HG03565 (cell line): Measurements from ENCODE around the gene SERF2.
"Not testable (repeated sequence)": the region's sequence is repeated elsewhere in the genome, so short reads cannot be mapped to it uniquely, and the experiment has no call there.

Experiments
- ATAC-seq: cut with Tn5 transposase; IDR thresholded peaks from one replicate; pipeline ENCODE4 v1.9.1; 2021; ENCODE audit warnings: mild to moderate bottlenecking, moderate library complexity; ENCODE audit not compliant: unreplicated experiment

Gene SERF2

DNA sequence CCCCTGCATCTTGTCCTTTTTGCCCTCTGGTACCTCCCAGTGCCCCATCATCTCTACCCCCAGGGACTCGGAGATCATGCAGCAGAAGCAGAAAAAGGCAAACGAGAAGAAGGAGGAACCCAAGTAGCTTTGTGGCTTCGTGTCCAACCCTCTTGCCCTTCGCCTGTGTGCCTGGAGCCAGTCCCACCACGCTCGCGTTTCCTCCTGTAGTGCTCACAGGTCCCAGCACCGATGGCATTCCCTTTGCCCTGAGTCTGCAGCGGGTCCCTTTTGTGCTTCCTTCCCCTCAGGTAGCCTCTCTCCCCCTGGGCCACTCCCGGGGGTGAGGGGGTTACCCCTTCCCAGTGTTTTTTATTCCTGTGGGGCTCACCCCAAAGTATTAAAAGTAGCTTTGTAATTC lies 1.5 kb downstream of the SERF2 start:
- ATAC-seq, result no peak

DNA sequence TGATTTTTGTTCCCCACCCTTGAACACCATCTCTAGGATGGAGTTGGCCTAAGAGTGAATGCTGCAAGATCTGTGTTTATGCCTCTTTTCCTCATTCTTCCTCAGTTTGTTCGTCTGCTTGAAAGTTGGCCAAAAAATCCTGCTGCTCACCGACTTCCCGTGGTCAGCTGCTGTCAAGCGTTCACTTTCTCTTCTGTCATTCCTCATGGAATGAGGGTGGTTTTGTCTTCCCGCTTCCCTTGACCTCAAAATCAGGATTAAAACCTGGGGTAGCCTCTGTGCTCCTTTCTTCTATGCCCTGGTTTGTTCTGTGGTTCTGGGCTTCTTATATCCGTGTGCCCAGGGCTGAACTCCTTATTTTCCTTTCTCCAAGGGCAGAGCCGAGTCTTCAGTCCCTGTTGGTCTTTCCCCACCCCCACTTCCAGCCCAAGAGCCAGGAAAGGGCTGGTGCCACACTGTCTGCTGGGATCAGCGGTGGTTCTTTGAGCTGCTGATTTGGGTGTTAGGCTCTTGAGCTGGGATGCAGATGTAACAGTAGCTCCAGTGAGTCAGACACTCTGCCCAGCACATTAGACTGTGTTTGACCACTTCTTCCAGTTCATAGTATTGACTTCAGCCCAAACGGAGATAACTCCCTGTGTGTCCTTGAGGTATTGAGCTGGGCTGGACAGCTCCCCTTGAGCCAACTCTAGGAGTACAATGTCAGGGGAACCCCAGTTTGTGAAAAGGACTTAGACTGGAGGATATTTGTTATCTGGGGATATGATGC lies 2.3 kb downstream of the SERF2 start:
- ATAC-seq, result no peak

DNA sequence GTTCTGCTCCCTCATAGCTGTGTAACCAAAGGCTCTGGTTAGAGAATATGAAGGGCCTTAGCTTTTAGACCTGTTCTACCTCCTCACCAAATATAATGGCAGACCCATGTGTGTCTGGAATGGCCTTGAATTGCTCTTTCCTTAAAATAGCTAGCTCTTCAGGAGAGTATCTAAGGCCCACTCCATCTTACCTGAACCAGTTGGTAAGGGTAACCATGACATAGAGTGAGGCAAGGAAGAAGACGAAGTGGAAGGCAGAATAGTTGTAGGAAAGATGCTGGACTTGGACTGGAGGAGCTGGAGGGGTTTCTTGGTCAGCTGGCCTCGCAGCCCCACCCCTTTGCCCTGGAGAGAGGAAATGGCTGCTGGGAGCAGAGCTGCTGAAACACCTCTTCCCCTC lies 3.1 kb downstream of the SERF2 start:
- no peak for ATAC-seq

DNA sequence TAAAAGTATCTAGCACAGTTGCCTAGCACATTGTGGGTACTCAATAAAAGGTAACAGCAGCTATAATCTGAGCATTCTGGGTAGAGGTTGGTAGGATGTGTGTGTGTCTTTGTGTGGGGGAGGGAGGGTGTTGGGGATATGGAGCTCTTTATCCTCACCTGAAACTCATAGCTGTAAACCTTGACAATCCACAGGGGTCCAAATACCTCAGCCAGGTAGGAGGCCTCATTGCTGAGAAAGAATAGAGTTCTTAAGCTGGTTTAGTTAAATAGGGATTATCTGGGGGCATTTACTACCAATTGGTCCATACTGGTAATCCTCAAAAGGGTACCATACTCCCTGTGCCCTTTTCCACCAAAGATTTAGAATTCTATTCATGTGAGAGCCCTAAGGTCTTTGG lies 3.9 kb downstream of the SERF2 start:
- ATAC-seq, result no peak

DNA sequence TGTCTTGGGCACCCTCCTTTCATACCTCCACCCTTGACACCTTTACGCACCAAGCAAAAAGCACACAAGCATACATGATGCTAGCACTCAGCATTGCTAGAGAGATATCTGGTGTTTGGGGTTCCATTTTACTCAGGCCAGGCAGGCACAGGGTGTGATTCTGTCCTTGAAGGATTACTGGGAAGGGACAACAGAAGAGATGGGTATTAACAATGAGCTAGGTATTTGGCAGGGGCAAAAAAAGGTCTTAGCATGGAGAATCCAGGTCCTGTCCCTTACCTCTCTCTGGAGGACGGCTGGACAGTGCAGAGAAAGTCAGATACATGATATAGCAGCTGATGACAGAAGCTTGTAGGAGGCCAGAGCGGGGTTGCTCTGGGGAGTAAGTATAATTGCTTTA lies 4.4 kb downstream of the SERF2 start:
- ATAC-seq, result no peak

DNA sequence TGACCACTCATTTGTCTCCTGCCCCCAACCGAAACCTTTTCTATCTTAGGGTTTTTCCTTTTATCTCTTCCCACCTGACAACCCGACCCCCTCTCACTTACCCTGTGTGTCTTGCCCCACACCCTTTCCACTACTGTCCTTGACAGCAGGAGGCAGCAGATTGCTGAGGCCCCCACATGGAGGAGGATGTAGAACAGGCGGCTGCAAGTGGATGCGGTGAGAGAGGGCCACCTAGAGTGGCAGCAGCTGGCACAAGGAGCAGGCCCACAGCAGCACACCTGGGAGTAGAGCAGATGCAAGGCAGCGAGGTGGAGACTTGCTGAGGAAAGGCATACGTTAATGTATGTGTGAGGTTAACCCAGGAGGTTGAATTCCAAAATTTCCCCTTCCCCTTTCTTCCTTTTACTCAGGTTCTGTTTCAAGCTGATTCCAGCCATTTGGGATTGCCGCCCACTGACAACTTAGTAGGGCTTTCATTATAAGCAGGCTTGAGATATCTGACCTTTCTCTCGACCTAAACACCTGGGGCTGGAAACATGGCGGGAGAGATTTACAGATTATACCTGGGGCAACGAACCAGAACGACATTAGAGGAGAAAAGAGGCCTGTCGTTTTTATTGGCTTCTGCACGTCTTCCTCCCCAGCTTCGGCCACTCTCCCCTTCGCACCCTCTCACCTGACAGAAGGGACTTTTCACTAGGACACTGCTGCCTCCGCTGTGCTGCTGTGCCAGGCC lies 7.3 kb downstream of the SERF2 start:
- ATAC-seq, result no peak

DNA sequence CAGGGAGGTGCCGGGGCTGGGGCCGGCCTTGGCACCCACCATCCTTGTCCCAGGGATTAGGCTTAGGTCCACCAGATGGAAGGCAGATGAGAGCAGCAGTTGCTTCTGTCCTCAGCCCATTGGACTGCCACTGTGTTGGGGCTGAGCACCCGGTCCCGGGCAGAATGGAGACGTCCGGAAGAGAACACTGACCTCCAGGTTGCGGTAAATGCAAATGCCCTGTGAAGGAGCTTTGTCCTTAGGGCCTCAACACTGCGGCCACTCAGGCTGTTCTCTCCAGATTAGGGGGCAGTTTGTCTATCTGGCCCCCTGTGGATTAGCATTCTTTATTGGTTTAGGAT lies 7.8 kb downstream of the SERF2 start, which contains the start of gene SERINC4:
SERINC4 (minus strand) TSS at position 276 of the 341 bp plus-strand sequence; CDS start at position 42, 234 bp downstream.
- no peak for ATAC-seq

DNA sequence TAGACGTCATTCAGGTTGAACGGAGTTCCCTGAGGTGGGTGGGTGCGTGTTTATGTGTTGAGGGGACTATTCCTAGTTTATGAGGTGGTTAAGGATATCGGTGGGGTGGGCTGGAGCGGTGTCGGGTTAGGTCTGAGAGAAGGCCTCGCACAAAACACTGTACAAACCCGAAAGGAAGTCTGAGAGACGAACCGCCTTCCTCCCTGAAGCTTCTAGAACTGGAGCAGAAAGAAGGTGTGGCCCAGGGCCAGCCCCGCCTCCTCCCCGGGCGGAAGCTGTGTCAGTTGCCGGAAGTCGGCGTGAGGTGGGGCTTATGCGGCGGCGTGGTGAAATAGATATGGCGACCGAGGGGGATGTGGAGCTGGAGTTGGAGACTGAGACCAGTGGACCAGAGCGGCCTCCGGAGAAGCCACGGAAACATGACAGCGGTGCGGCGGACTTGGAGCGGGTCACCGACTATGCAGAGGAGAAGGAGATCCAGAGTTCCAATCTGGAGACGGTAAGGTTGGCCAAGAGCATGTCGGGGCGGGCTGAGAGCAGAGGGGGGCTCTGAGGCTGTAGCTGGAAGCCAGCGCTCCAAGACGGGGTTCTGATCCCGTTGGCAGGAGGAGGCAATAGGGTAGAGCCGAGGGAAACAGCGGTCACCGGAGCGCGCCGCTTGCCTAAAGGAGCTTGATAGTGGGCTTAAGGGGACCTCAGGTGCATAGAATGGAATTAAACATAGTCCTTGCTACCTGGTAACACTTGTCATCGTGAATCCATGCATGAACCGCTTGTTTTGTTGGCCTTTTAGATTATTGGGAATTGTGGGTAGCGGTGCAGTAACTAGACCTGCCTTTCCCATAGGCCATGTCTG lies 8.4 kb downstream of the SERF2 start, which contains the start of gene HYPK:
HYPK (plus strand) TSS at position 314 of the 856 bp plus-strand sequence; CDS start at position 338, 24 bp downstream.
- ATAC-seq, result peak; percentile 66

DNA sequence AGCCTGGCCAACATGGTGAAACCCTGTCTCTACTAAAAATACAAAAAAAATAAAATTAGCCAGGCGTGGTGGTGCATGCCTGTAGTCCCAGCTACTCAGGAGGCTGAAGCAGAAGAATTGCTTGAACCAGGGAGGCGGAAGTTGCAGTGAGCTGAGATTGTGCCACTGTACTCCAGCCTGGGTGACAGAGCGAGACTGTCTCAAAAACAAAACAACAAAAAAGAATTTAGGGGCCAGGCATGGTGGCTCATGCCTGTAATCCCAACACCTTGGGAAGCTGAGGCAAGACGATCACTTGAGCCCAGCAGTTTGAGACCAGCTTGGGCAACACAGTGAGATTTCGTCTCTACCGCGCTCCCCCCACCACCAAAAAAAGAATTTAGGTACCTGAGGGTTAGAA lies 10.6 kb downstream of the SERF2 start:
- not testable (repeated sequence) for ATAC-seq

DNA sequence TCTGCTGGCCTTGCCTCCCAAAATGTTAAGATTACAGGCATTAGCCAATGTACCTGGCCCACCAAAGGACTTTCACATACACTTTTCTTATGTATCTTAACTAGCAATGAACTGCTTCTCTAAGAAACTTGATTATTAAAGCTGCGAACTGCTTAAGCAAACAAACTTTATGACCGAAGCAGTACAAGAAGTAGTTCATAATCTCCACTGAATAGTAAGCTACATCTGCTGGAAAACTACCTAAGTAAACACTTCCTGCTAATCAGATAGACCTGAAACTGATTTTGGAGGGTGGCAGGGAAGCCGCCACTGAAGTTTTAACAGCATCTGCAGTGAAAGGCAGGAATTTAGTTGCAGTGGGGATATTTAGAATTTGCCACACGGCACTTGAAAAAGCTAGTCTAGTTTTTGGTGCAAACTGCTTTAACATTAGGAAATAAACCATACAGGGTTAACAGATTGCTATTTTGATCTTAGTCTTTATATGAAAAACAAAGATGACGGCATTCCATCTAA lies 16.4 kb downstream of the SERF2 start:
- ATAC-seq, result no peak

DNA sequence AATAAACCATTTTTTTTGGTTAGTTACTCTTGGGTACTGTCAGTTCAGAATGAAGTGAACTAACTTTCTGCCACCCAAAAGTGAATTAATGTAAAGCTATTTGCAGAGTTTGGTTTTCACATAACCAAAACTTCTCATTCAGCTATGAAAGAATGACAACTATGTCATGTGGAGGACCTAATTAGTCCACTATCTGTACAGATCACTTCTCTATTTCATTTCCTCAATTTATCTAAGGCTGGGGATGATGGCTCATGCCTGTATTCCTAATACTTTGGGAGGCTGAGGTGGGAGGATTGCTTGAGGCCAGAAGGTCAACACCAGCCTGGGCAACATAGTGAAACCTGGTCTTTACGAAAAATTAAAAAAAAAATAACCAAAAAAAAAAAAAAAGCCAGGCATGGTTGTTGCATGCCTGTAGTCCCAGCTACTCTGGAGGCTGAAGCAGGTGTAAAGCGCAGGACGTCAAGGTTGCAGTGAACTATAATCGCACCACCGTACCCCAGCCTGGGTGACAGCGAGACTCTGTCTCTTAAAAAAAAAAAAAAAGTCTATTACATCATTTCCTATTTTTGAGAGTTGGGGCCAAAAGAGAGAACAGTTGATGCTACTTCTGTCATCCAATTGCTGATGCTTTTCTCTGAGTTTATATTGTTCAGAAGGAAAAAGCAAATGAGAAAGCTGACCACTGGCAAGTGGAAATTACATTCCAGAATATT lies 17.0 kb downstream of the SERF2 start:
- ATAC-seq, result peak; percentile 50

DNA sequence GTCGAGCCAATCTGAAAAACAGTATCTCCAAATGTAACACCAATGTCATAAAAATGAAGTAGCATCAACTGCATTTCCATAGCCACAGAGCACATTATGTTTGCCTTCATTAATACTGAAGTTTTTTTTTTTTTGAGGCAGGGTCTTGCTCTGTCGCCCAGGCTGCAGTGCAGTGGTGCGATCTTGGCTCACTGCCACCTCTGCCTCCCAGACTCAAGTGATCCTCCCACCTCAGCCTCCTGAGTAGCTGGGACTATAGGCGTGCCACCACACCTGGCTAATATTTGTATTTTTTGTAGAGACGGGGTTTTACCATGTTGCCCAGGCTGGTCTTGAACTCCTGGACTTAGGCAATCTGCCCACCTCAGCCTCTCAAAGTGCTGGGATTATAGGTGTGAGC lies 22.9 kb downstream of the SERF2 start:
- not testable (repeated sequence) for ATAC-seq

DNA sequence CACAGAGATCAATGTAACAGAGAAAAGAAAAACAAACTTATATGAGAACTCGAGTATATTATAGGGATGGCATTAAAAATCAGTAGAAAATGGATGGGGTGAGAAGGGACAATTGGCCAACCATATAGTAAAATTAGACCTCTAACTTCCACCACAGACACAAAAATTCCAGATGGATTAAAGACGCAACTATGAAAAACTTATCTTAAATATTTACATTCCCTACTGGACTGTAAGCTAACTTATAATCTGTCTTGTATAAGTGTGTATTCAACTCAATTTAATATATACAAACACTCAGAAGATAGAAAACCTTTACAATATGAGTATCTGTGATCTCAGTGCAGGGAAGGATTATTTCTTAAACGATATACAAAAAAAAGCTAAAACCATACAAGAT lies 29.4 kb downstream of the SERF2 start:
- no peak for ATAC-seq

DNA sequence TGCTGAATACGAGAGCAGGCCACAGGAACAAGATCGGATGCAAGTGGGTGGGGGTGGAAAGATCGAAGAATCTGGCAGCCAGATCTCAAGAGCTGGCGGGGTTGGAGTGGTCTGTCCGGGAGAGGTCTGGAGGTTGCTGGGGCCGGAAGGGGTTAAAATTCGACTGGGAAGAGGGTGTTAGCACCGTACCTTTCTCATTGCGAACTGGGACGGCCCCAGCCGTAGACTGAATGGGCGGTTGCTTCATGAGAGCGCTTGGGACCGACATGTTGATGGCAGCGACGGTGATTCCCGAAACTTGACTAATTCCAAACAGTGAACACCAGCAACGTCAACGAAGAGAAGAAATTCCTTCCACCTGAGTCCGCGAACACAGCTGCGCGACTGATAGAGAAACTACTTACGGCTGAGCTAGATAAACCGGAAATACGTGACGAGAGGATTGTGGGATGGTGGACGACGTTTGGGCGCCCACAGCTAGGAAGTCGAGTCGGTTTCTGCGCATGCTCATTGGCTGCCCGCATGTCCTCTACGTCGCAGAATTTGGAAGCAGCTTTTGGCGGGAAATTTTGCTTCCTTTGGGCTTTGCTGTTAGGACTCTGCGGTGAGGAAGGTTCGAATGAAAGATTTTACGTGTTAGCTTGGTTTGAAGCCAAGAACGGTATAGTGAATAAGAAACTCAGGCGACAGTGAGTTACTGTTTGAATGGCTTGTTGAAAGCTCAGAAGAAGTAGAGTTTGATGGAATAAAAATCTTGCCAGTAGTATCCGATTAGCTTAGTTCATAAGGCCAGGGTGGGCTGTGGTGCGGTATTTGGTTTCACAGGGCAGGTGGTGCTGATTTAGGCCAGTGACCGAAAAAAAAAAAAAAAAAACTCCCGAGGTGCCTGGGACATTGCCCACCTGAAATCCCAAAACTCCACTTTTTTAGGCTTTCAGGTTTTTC lies 32.5 kb downstream of the SERF2 start, which contains the start of gene MFAP1:
MFAP1 (minus strand) TSS at position 389 of the 945 bp plus-strand sequence; CDS start at position 268, 121 bp downstream.
- peak; percentile 60 for ATAC-seq

DNA sequence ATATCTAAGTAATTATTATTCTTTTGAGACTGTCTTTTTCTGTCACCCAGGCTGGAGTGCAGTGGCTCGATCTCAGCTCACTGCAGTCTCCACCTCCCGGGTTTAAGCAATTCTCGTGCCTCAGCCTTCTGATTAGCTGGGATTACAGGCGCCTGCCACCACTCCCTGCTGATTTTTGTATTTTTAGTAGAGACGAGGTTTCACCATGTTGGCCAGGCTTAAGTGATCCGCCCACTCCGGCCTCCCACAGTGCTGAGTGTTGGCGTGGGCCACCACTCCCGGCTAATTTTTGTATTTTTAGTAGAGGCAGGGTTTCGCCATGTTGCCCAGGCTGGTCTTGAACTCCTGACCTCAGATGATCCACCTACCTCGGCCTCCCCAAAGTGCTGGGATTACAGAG lies 33.2 kb downstream of the SERF2 start:
- ATAC-seq, result not testable (repeated sequence)

DNA sequence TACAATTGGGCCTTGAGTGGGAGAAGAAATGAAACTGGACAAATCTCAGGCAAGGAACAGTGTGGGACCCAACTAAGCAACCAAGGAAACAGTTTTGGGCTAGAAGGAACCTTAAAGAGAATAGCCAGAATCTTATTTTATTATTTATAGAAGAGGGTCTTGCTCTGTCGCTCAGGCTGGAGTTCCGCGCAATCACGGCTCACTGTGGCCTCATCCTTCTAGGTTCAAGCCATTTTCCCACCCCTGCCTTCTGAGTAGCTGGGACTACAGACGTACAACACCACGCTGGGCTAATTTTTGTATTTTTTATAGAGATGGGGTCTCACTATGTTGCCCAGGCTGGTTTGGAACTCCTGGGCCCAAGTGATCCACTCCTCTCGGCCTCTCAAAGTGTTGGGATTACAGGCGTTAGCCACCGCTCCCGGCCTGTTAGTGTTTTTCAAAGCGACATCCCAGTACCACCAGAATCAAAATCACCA lies 33.9 kb downstream of the SERF2 start:
- no peak for ATAC-seq

DNA sequence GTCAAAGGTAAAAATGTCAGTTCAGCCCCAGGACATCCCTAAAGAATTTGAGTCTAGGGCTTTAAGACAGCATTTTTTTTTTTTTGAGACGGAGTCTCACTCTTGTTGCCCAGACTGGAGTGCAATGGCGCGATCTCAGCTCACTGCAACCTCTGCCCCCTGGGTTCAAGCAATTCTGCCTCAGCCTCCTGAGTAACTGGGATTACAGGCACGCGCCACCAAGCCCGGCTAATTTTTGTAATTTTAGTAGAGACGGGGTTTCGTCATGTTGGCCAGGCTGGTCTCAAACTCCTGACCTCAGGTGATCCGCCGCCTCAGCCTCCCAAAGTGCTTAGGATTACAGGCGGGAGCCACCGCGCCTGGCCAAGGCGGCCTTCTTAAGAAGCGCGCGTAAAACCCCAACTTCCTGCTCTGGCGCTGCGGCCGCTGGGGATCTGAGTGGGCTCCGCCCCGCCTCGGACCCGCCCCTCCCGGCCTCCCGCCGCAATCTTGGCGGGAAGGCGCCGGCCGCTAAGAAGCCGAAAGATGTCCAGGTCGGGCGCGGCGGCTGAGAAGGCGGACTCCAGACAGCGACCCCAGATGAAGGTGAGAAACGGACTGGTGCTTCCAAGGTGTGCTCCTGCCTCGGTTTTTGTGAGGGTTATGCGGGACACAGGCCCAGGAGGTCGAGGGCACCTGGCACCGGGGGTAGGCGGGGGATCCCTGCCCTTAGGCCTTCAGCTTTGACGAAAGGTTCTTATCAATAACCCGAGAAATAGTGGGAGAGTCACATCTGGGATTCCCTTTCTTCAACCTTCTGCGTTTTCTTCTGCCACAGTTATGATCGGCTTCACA lies 34.6 kb downstream of the SERF2 start, which contains the start of gene WDR76:
WDR76 (plus strand) TSS at position 495 of the 834 bp plus-strand sequence; CDS start at position 526, 31 bp downstream.
- peak; percentile 43 for ATAC-seq

DNA sequence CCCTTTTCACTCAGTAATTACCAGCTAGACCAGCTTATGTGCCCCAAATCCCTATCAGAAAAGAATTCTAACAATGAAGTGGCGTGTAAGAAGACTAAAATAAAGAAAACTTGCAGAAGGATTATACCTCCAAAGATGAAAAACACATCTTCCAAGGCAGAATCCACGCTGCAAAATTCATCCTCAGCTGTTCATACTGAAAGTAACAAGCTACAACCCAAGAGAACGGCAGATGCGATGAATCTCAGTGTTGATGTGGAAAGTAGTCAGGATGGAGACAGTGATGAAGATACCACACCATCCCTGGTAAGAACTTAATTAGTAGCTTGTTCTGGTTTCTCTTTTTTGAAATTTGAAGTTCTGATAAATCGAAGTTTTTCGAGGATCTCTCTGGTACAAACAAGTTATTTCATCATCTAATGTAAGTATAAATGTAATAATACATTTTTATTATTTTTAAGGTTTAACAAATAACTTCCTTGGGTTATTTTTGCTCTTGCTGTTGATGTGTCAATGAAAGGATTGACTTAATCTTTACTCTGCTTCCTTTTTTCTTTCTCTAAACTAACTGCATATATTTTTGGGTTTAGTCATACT lies 36.0 kb downstream of the SERF2 start:
- no peak for ATAC-seq
